H9 (cell line): ENCODE data around the gene MEF2C. TPM values are rescaled to one million over a fixed set of nuclear protein-coding genes. Genes with fewer than 3 reads are reported as not detected.
A peak's percentile ranks its signal among the peaks of the same experiment; 100 is the strongest.

Experiments
- DNase-seq: peaks from one replicate; pipeline ENCODE4 v3.0.0-alpha.2; 2017
- H2AFZ ChIP-seq: one replicate; pipeline ENCODE4 v1.6.1; 2013; ENCODE audit warnings: mild to moderate bottlenecking, low read length, control low read depth, moderate library complexity
- H2AK5ac ChIP-seq: 2 replicates; pipeline ENCODE4 v1.6.1; 2013; ENCODE audit warnings: low read length, control low read depth, mixed read lengths; ENCODE audit not compliant: insufficient read length
- H2BK120ac ChIP-seq: one replicate; pipeline ENCODE4 v1.6.1; 2013; ENCODE audit warnings: low read depth, mild to moderate bottlenecking, low read length, control low read depth, inconsistent platforms; ENCODE audit not compliant: poor library complexity, severe bottlenecking
- H2BK12ac ChIP-seq: 2 replicates; pipeline ENCODE4 v1.6.1; 2013; ENCODE audit warnings: low read length, control low read depth, mixed read lengths, low read depth; ENCODE audit not compliant: insufficient read length
- H2BK15ac ChIP-seq: 2 replicates; pipeline ENCODE4 v1.6.1; 2013; ENCODE audit warnings: low read depth, low read length, control low read depth
- H2BK20ac ChIP-seq: one replicate; pipeline ENCODE4 v1.6.1; 2013; ENCODE audit warnings: low read depth, mild to moderate bottlenecking, low read length, control low read depth, inconsistent platforms; ENCODE audit not compliant: poor library complexity, severe bottlenecking
- H2BK5ac ChIP-seq: 2 replicates; pipeline ENCODE4 v1.6.1; 2013; ENCODE audit warnings: low read length, control low read depth, mixed read lengths; ENCODE audit not compliant: insufficient read length
- H3K14ac ChIP-seq: 2 replicates; pipeline ENCODE4 v1.6.1; 2013; ENCODE audit warnings: low read length, control low read depth; ENCODE audit not compliant: insufficient read depth
- H3K18ac ChIP-seq: 2 replicates; pipeline ENCODE4 v1.6.1; 2013; ENCODE audit warnings: low read depth, mild to moderate bottlenecking, mixed read lengths, low read length, control low read depth; ENCODE audit not compliant: insufficient read length
- H3K23ac ChIP-seq: 2 replicates; pipeline ENCODE4 v1.6.1; 2013; ENCODE audit warnings: low read length, control low read depth, mixed read lengths, low read depth; ENCODE audit not compliant: insufficient read length
- H3K23me2 ChIP-seq: 2 replicates; pipeline ENCODE4 v1.6.1; 2013; ENCODE audit warnings: low read depth, mild to moderate bottlenecking, mixed read lengths, low read length, control low read depth; ENCODE audit not compliant: insufficient read length, poor library complexity, severe bottlenecking
- H3K27ac ChIP-seq: 2 replicates; pipeline ENCODE4 v1.5.1; 2013; ENCODE audit warnings: low read length, control low read depth, mixed read lengths, low read depth; ENCODE audit not compliant: insufficient read length
- H3K27me3 ChIP-seq: 2 replicates; pipeline ENCODE4 v1.6.1; 2013; ENCODE audit warnings: low read length, control low read depth, inconsistent platforms; ENCODE audit not compliant: insufficient read depth
- H3K4ac ChIP-seq: 2 replicates; pipeline ENCODE4 v1.6.1; 2013; ENCODE audit warnings: low read depth, mild to moderate bottlenecking, control low read depth, inconsistent platforms, low read length, moderate library complexity
- H3K4me1 ChIP-seq: 2 replicates; pipeline ENCODE4 v1.6.1; 2013; ENCODE audit warnings: low read length, control low read depth, inconsistent platforms; ENCODE audit not compliant: insufficient read depth
- H3K4me2 ChIP-seq: 2 replicates; pipeline ENCODE4 v1.6.1; 2013; ENCODE audit warnings: low read length, control low read depth, mixed read lengths; ENCODE audit not compliant: insufficient read length, insufficient read depth
- H3K56ac ChIP-seq: 2 replicates; pipeline ENCODE4 v1.6.1; 2013; ENCODE audit warnings: low read depth, mild to moderate bottlenecking, mixed read lengths, low read length, control low read depth; ENCODE audit not compliant: insufficient read length
- H3K79me1 ChIP-seq: 2 replicates; pipeline ENCODE4 v1.6.1; 2013; ENCODE audit warnings: low read depth, mild to moderate bottlenecking, moderate library complexity, low read length, control low read depth, inconsistent platforms; ENCODE audit not compliant: insufficient read depth, poor library complexity, severe bottlenecking
- H3K79me2 ChIP-seq: 2 replicates; pipeline ENCODE4 v1.6.1; 2013; ENCODE audit warnings: low read length, control low read depth, inconsistent platforms; ENCODE audit not compliant: insufficient read depth
- H3K9ac ChIP-seq: 2 replicates; pipeline ENCODE4 v1.6.1; 2013; ENCODE audit warnings: low read length, control low read depth, mixed read lengths; ENCODE audit not compliant: insufficient read length; ENCODE audit errors: extremely low read depth
- H3K9me3 ChIP-seq: one replicate; pipeline ENCODE4 v1.6.1; 2013; ENCODE audit warnings: low read depth, low read length, inconsistent platforms; ENCODE audit not compliant: control insufficient read depth
- H3T11ph ChIP-seq: one replicate; pipeline ENCODE4 v1.6.1; 2013; ENCODE audit warnings: mild to moderate bottlenecking, low read length, control low read depth, inconsistent platforms
- H4K20me1 ChIP-seq: one replicate; pipeline ENCODE4 v1.6.1; 2013; ENCODE audit not compliant: control insufficient read depth, insufficient read length, insufficient read depth
- H4K5ac ChIP-seq: 2 replicates; pipeline ENCODE4 v1.6.1; 2013; ENCODE audit warnings: low read depth, mild to moderate bottlenecking, mixed read lengths, low read length, control low read depth; ENCODE audit not compliant: insufficient read length
- H4K8ac ChIP-seq: replicated peaks from 2 replicates; pipeline ENCODE4 v1.6.1; 2013; ENCODE audit warnings: low read length, control low read depth, mixed read lengths, low read depth; ENCODE audit not compliant: insufficient read length
- H4K91ac ChIP-seq: 2 replicates; pipeline ENCODE4 v1.6.1; 2013; ENCODE audit warnings: low read depth, mild to moderate bottlenecking, moderate library complexity, mixed read lengths, low read length, control low read depth; ENCODE audit not compliant: insufficient read length
- H3K27ac Mint-ChIP-seq, 3 experiments: 2 replicates in 2 of 3; 3 replicates in 1 of 3; pipeline ENCODE4 v1.8.0; 2020 to 2021; ENCODE audit warnings: mixed read lengths in 3 of 3, mild to moderate bottlenecking in 1 of 3, moderate library complexity in 1 of 3
- H3K27me3 Mint-ChIP-seq: 2 replicates; pipeline ENCODE4 v1.8.0; 2021; ENCODE audit warnings: low read depth, mild to moderate bottlenecking, moderate library complexity, mixed read lengths
- H3K36me3 Mint-ChIP-seq, 3 experiments: 2 replicates in 2 of 3; 3 replicates in 1 of 3; pipeline ENCODE4 v1.8.0; 2020 to 2021; ENCODE audit warnings: low read depth in 3 of 3, mixed read lengths in 3 of 3; ENCODE audit not compliant: insufficient read depth in 1 of 3
- H3K4me1 Mint-ChIP-seq, 2 experiments: 2 replicates each; pipeline ENCODE4 v1.8.0; 2020; ENCODE audit warnings: mixed read lengths in 2 of 2
- H3K4me3 Mint-ChIP-seq, 2 experiments: 2 replicates in 1 of 2; 3 replicates in 1 of 2; pipeline ENCODE4 v1.8.0; 2020 to 2021; ENCODE audit warnings: mild to moderate bottlenecking in 2 of 2, mixed read lengths in 2 of 2, moderate library complexity in 1 of 2
- H3K9me3 Mint-ChIP-seq, 2 experiments: 2 replicates in 1 of 2; 3 replicates in 1 of 2; pipeline ENCODE4 v1.8.0; 2020; ENCODE audit warnings: mild to moderate bottlenecking in 2 of 2, mixed read lengths in 2 of 2, moderate library complexity in 1 of 2
- WGBS: extraction: QIAGEN DNeasy Blood & Tissue Kit; methylation state at CpG from one replicate; pipeline ENCODE4 v1.1.7; 2013; ENCODE audit warnings: missing lambda C conversion rate, low lambda C conversion rate, mixed read lengths; ENCODE audit not compliant: insufficient read length; ENCODE audit errors: extremely low coverage; 5-methylcytosine and 5-hydroxymethylcytosine counted together
- total RNA-seq: library from RNA; stranded (reverse); gene quantifications from 2 replicates; pipeline ENCODE4 v1.2.1, GENCODE V29; 2021
- TF ChIP-seq, protein P1 (sequence below): fragments of 200-600 bp; sonication (generic); conservative IDR thresholded peaks from 3 replicates; pipeline ENCODE4 v1.8.0; 2021; ENCODE audit warnings: antibody characterized with exemption, mild to moderate bottlenecking

The MEF2C gene
- total RNA-seq, 1 experiment from 2014 or later: 0.11 TPM

DNA sequence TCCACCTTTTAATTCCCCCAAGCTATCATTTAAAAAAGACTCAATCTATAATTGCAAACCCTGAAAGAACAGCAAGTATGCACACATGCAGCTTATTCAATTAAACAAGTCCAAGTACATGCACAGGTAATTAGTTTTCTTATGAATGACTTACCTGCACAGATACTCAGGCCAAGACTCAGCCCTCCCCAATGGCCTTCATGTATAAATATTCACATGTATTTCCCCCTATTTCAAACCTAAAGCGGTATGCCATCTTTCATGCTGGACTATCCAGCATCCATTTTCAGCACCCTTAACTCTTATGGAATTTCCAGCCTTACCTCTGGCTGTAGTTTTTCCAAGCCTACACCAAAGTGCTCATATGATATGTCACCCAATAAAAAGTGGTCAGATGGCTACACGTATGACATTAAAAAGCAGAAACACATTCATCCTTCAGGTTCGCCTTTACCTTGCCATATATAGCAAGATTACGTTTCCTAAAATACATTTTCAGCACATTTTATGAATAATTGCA, 205.5 kb downstream of the MEF2C start:
- H4K5ac ChIP-seq: no peak overlapping the region
- H3K36me3 Mint-ChIP-seq: no peaks in the 10 kb centered on the region
- no peak overlapping the region for H3K18ac ChIP-seq
- H4K20me1 ChIP-seq: no peaks in the 10 kb centered on the region
- H2BK20ac ChIP-seq: no peak overlapping the region
- H3K23ac ChIP-seq: no peak overlapping the region
- no peak overlapping the region for H2BK120ac ChIP-seq
- DNase-seq: no peak
- no peak overlapping the region for H2AFZ ChIP-seq
- H3K9me3 ChIP-seq: no peaks in the 10 kb centered on the region
- no peak overlapping the region for H3K27ac ChIP-seq
- peak overlapping the region in 1 of 2 experiments; percentile 14; a peak in 2 of 5 replicates for H3K4me3 Mint-ChIP-seq
- no peak overlapping the region for H3K14ac ChIP-seq
- H3K4me1 ChIP-seq: peaks cover 2% of the 10 kb centered on the region; the same call in 1 of the 2 replicates
- H3K4ac ChIP-seq: no peak overlapping the region
- no peak overlapping the region for H4K91ac ChIP-seq
- H3K9me3 Mint-ChIP-seq: peaks cover 2 to 3% of the 10 kb centered on the region in 2 experiments; a peak in 2 of 5 replicates
- H3K4me2 ChIP-seq: no peak overlapping the region
- peaks cover 38% of the 10 kb centered on the region for H3K23me2 ChIP-seq
- no peak overlapping the region for H2BK5ac ChIP-seq
- H3K27ac Mint-ChIP-seq: no peak overlapping the region
- H3K4me1 Mint-ChIP-seq: peaks cover 46 to 60% of the 10 kb centered on the region in 2 experiments
- no peak overlapping the region for H2BK15ac ChIP-seq
- TF ChIP-seq, protein P1, sequence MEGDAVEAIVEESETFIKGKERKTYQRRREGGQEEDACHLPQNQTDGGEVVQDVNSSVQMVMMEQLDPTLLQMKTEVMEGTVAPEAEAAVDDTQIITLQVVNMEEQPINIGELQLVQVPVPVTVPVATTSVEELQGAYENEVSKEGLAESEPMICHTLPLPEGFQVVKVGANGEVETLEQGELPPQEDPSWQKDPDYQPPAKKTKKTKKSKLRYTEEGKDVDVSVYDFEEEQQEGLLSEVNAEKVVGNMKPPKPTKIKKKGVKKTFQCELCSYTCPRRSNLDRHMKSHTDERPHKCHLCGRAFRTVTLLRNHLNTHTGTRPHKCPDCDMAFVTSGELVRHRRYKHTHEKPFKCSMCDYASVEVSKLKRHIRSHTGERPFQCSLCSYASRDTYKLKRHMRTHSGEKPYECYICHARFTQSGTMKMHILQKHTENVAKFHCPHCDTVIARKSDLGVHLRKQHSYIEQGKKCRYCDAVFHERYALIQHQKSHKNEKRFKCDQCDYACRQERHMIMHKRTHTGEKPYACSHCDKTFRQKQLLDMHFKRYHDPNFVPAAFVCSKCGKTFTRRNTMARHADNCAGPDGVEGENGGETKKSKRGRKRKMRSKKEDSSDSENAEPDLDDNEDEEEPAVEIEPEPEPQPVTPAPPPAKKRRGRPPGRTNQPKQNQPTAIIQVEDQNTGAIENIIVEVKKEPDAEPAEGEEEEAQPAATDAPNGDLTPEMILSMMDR: no peak
- no peak overlapping the region for H4K8ac ChIP-seq
- H3K27me3 ChIP-seq: peaks cover 72% of the 10 kb centered on the region
- H3K27me3 Mint-ChIP-seq: peaks cover 98% of the 10 kb centered on the region
- H3K79me2 ChIP-seq: no peaks in the 10 kb centered on the region
- no peak overlapping the region for H2BK12ac ChIP-seq
- H3K79me1 ChIP-seq: no peaks in the 10 kb centered on the region
- WGBS: no CpG with 5 or more reads among the region's 4 CpGs
- H2AK5ac ChIP-seq: no peak overlapping the region
- no peak overlapping the region for H3K56ac ChIP-seq
- H3T11ph ChIP-seq: no peak overlapping the region
- no peak overlapping the region for H3K9ac ChIP-seq
